ENCODE results near the gene ZNF467. TPM values are rescaled to one million over a fixed set of nuclear protein-coding genes. Genes with fewer than 3 reads are reported as not detected.

Gene ZNF467
- total RNA-seq, 1 donor from 2014 or later, result 64.2 TPM

GRCh38 chr7:149795126-149795525 is 21.7 kb upstream of the ZNF467 start:
- no peak for DNase-seq (ENCODE audit: low spot score)
- Mint-ChIP-seq H3K27ac (ENCODE audit: unreplicated experiment) (no peak overlapping the region), H3K27me3 (ENCODE audit: unreplicated experiment) (peaks cover 7% of the 10 kb centered on the region)

GRCh38 chr7:149794661-149795060 is 21.3 kb upstream of the ZNF467 start:
- no peak for DNase-seq (ENCODE audit: low spot score)
- Mint-ChIP-seq H3K36me3 (ENCODE audit: low read depth, unreplicated experiment) (peaks cover 4% of the 10 kb centered on the region), H3K4me3 (ENCODE audit: unreplicated experiment) (no peak overlapping the region), H3K4me1 (ENCODE audit: unreplicated experiment) (peaks cover 10% of the 10 kb centered on the region), H3K27me3 (ENCODE audit: unreplicated experiment) (peaks cover 9% of the 10 kb centered on the region), H3K9me3 (ENCODE audit: unreplicated experiment) (no peaks in the 10 kb centered on the region), H3K27ac (ENCODE audit: unreplicated experiment) (no peak overlapping the region)
- TF ChIP-seq CTCF (IDR thresholded peaks at IDR 0.05; ENCODE audit: unreplicated experiment), result no peak

More at GRCh38 chr7:149795126-149795525, 21.7 kb upstream of the ZNF467 start:
- TF ChIP-seq CTCF (IDR thresholded peaks at IDR 0.05; ENCODE audit: unreplicated experiment), result no peak
- Mint-ChIP-seq H3K36me3 (ENCODE audit: low read depth, unreplicated experiment) (peaks cover 4% of the 10 kb centered on the region), H3K4me3 (ENCODE audit: unreplicated experiment) (no peak overlapping the region), H3K9me3 (ENCODE audit: unreplicated experiment) (no peaks in the 10 kb centered on the region), H3K4me1 (ENCODE audit: unreplicated experiment) (peaks cover 7% of the 10 kb centered on the region)

- no peaks in the 10 kb centered on the region for H3K9me3 Mint-ChIP-seq (ENCODE audit: unreplicated experiment)
- H3K4me3 Mint-ChIP-seq (ENCODE audit: unreplicated experiment), result no peak overlapping the region
- peaks cover 12% of the 10 kb centered on the region for H3K4me1 Mint-ChIP-seq (ENCODE audit: unreplicated experiment)
- H3K27me3 Mint-ChIP-seq (ENCODE audit: unreplicated experiment), result peaks cover 11% of the 10 kb centered on the region
- TF ChIP-seq CTCF (IDR thresholded peaks at IDR 0.05; ENCODE audit: unreplicated experiment), result no peak
- DNase-seq (ENCODE audit: low spot score), result no peak
- no peak overlapping the region for H3K27ac Mint-ChIP-seq (ENCODE audit: unreplicated experiment)
- H3K36me3 Mint-ChIP-seq (ENCODE audit: low read depth, unreplicated experiment), result no peaks in the 10 kb centered on the region
Measured at GRCh38 chr7:149793261-149793660, 19.9 kb upstream of the ZNF467 start.

- no peak overlapping the region for H3K4me3 Mint-ChIP-seq (ENCODE audit: unreplicated experiment)
- H3K36me3 Mint-ChIP-seq (ENCODE audit: low read depth, unreplicated experiment), result no peaks in the 10 kb centered on the region
- H3K9me3 Mint-ChIP-seq (ENCODE audit: unreplicated experiment), result no peaks in the 10 kb centered on the region
Measured at GRCh38 chr7:149792220-149792595, 18.8 kb upstream of the ZNF467 start.

More at GRCh38 chr7:149792220-149792595, 18.8 kb upstream of the ZNF467 start:
- H3K4me1 Mint-ChIP-seq (ENCODE audit: unreplicated experiment), result peaks cover 12% of the 10 kb centered on the region
- peaks cover 13% of the 10 kb centered on the region for H3K27me3 Mint-ChIP-seq (ENCODE audit: unreplicated experiment)
- TF ChIP-seq CTCF (IDR thresholded peaks at IDR 0.05; ENCODE audit: unreplicated experiment), result no peak
- no peak overlapping the region for H3K27ac Mint-ChIP-seq (ENCODE audit: unreplicated experiment)
- no peak for DNase-seq (ENCODE audit: low spot score)
